ENCODE measurements around the gene INO80E. TPM values are rescaled to one million over a fixed set of nuclear protein-coding genes. Genes with fewer than 3 reads are reported as not detected.

The INO80E gene
- total and polyA plus RNA-seq, 2 donors (not counting 3 experiments of a cell fraction or from before 2014, with no cell fraction given) = 42.7 to 76.4 TPM

- BruUV-seq (replicated peaks) = no TSS peak
- no peak for FAIRE-seq
These were observed 30.4 kb downstream of the INO80E start for GRCh38 chr16:30026449-30026848.

More at GRCh38 chr16:30026449-30026848, 30.4 kb downstream of the INO80E start:
- Histone ChIP-seq H3K27me3 (ENCODE audit: control insufficient read depth in 2 of 2, insufficient read depth in 2 of 2, low read length in 2 of 2) (peaks cover 11 to 14% of the 10 kb centered on the region in 2 experiments), H3K9ac (replicated peaks; ENCODE audit: extremely low read depth, insufficient read depth, low read length) (no peak overlapping the region), H3K4me1 (ENCODE audit: control insufficient read depth, extremely low read depth, insufficient read depth, low read length) (no peaks in the 10 kb centered on the region), H3K4me3 (replicated peaks in 1 of 3; ENCODE audit: insufficient read depth in 1 of 3, low read depth in 1 of 3, low read length in 3 of 3) (no peak overlapping the region), H2AFZ (ENCODE audit: low read depth, low read length) (no peak overlapping the region), H3K9me3 (replicated peaks; ENCODE audit: control insufficient read depth, insufficient read depth, low read length) (no peaks in the 10 kb centered on the region), H3K9me1 (replicated peaks; ENCODE audit: control insufficient read depth, extremely low read depth, insufficient read depth, low read length) (no peaks in the 10 kb centered on the region), H3K79me2 (ENCODE audit: control insufficient read depth, insufficient read depth, low read length) (no peaks in the 10 kb centered on the region), H3K4me2 (ENCODE audit: insufficient read depth, low read length) (no peak overlapping the region), H3K27ac (ENCODE audit: insufficient read depth, low read depth, low read length) (no peak overlapping the region), H4K20me1 (replicated peaks; ENCODE audit: control insufficient read depth, extremely low read depth, insufficient read depth, low read length) (no peaks in the 10 kb centered on the region), H3K36me3 (ENCODE audit: control insufficient read depth in 2 of 2, extremely low read depth in 1 of 2, insufficient read depth in 2 of 2, low read length in 2 of 2) (no peaks in the 10 kb centered on the region)
- CTCF ChIA-PET = no interaction called here
- intact Hi-C loops (cut with micrococcal nuclease) = no loop called here
- dilution Hi-C loops (cut with MboI; ENCODE audit: extremely low pct_ligation_motif_present, low sequenced_read_pairs) = no loop called here
- no peak for TF ChIP-seq GATA2 (IDR thresholded peaks at IDR 0.05; ENCODE audit: insufficient read depth, insufficient read length, low read depth, low read length)
- TF ChIP-seq MYC (IDR thresholded peaks at IDR 0.05; ENCODE audit: low read depth, low read length) = no peak
- no peak for TF ChIP-seq FOS (IDR thresholded peaks at IDR 0.05; ENCODE audit: borderline replicate concordance, insufficient read depth, low read length)
- no peak for TF ChIP-seq POLR2A (IDR thresholded peaks at IDR 0.05; ENCODE audit: low read depth, low read length)
- TF ChIP-seq EZH2 (IDR thresholded peaks at IDR 0.05; ENCODE audit: borderline replicate concordance, low read depth, low read length, severe bottlenecking) = no peak
- TF ChIP-seq MAX (IDR thresholded peaks at IDR 0.05; ENCODE audit: insufficient read depth, insufficient read length) = no peak
- no peak for TF ChIP-seq CTCF (IDR thresholded peaks at IDR 0.05; ENCODE audit: extremely low read depth in 1 of 2, insufficient read depth in 1 of 2, low read depth in 1 of 2, low read length in 2 of 2)
- TF ChIP-seq POLR2AphosphoS5 (IDR thresholded peaks at IDR 0.05; ENCODE audit: insufficient read depth, low read depth, low read length) = no peak
- DNase-seq (ENCODE audit: low read depth, low spot score) = no peak
- POLR2A ChIA-PET = no interaction called here

Data from endothelial cell of umbilical vein (primary cell).